ENCODE measurements around the gene RNF222. TPM values are rescaled to one million over a fixed set of nuclear protein-coding genes. Genes with fewer than 3 reads are reported as not detected.
A peak's percentile ranks its signal among the peaks of the same experiment; 100 is the strongest.

RNF222 gene
- total and polyA plus RNA-seq, 2 of the 8 experiments (the other 6 are each of a cell fraction or from before 2014, with no cell fraction given), result not detected

GRCh38 chr17:8377422-8377821 is 20.2 kb downstream of the RNF222 start:
- Histone ChIP-seq H2AFZ (ENCODE audit: low read length) (no peak overlapping the region), H3K36me3 (ENCODE audit: control insufficient read depth in 2 of 4, insufficient read depth in 4 of 4, low read length in 3 of 4) (peaks cover 27 to 56% (median 41%) of the 10 kb centered on the region in 4 experiments), H2AK5ac (ENCODE audit: low read depth, low read length) (no peak overlapping the region), H3K9me3 (ENCODE audit: insufficient read depth in 2 of 2, low read depth in 1 of 2, low read length in 1 of 2) (no peaks in the 10 kb centered on the region; a peak in 1 of 4 replicates), H4K5ac (ENCODE audit: insufficient read length, low read depth, low read length) (no peak overlapping the region), H3K79me2 (ENCODE audit: control insufficient read depth in 1 of 2, insufficient read depth in 2 of 2, low read length in 2 of 2) (peaks cover 11 to 35% of the 10 kb centered on the region in 2 experiments; a peak in 3 of 4 replicates), H3K4ac (replicated peaks; ENCODE audit: insufficient read length, low read depth, low read length) (no peak overlapping the region), H3K23me2 (ENCODE audit: low read depth, low read length) (peaks cover 12% of the 10 kb centered on the region), H3K9ac (replicated peaks in 1 of 4; ENCODE audit: extremely low read depth in 1 of 4, low read depth in 3 of 4, low read length in 3 of 4) (no peak overlapping the region), H3K14ac (ENCODE audit: insufficient read length) (no peak overlapping the region), H4K20me1 (replicated peaks in 1 of 2; ENCODE audit: control insufficient read depth in 1 of 2, insufficient read depth in 2 of 2, low read length in 2 of 2) (peaks cover 10 to 15% of the 10 kb centered on the region in 2 experiments), H3K18ac (ENCODE audit: extremely low read depth, low read length) (no peak overlapping the region), H3K56ac (replicated peaks; ENCODE audit: insufficient read length, low read depth, low read length) (no peak overlapping the region), H4K91ac (replicated peaks; ENCODE audit: insufficient read length, low read length) (no peak overlapping the region), H3K79me1 (ENCODE audit: low read depth, low read length) (0 out of 2 replicates have a peak, but pooled peaks cover 2% of the 10 kb centered on the region), H2BK15ac (ENCODE audit: low read length) (no peak overlapping the region), H3K27me3 (replicated peaks in 1 of 4; ENCODE audit: control insufficient read depth in 3 of 4, extremely low read depth in 1 of 4, insufficient read depth in 3 of 4, low read length in 3 of 4) (no peaks in the 10 kb centered on the region), H2BK120ac (replicated peaks; ENCODE audit: low read depth, low read length) (no peak overlapping the region), H2BK5ac (ENCODE audit: low read depth, low read length) (no peak overlapping the region), H3K23ac (ENCODE audit: insufficient read length) (no peak overlapping the region), H3K27ac (ENCODE audit: low read depth, low read length) (no peak overlapping the region), H2BK12ac (ENCODE audit: low read depth, low read length) (no peak overlapping the region), H4K8ac (ENCODE audit: extremely low read depth, insufficient read depth, low read length) (no peak overlapping the region), H3K4me2 (ENCODE audit: insufficient read depth in 1 of 2, low read depth in 2 of 2, low read length in 2 of 2) (no peak overlapping the region; a peak in 1 of 4 replicates), H3K4me1 (replicated peaks in 1 of 4; ENCODE audit: control insufficient read depth in 3 of 4, insufficient read depth in 4 of 4, low read length in 3 of 4) (peaks cover 0 to 15% (median 3%) of the 10 kb centered on the region in 4 experiments; a peak in 4 of 7 replicates), H2BK20ac (ENCODE audit: low read length) (no peak overlapping the region), H3K4me3 (ENCODE audit: extremely low read depth in 1 of 4, insufficient read depth in 2 of 4, low read depth in 3 of 4, low read length in 4 of 4) (no peak overlapping the region)
- ChIA-PET POLR2A (ENCODE audit: partially characterized antibody) (interaction anchor here (0.6 to 4.3 kb wide), 24 partner anchors 8 to 293 kb away, joined by 3 to 66 read pairs (median 8); partner anchors contain the start of genes ARHGEF15, AURKB, CTC1 and ODF4), CTCF (ENCODE audit: partially characterized antibody) (interaction anchor here (1.1 to 2.0 kb wide), 4 partner anchors 16 to 177 kb away, joined by 3 to 8 read pairs (median 4); no protein-coding TSS in a partner anchor)
- DNase-seq (ENCODE audit: low read depth in 1 of 2, low spot score in 2 of 2) (no peak), FAIRE-seq (no peak)
- WGBS, 2 experiments (ENCODE audit: extremely low coverage in 1 of 2, insufficient coverage in 1 of 2, insufficient read length in 1 of 2, insufficient replicate concordance in 2 of 2, low coverage in 1 of 2, low lambda C conversion rate in 2 of 2, missing lambda C conversion rate in 1 of 2), result 94% methylated on average over 4 of the region's 4 CpGs; no CpG with 5 or more reads in 1 of the 2 experiments
- TF ChIP-seq CHD1 (IDR thresholded peaks at IDR 0.05; ENCODE audit: low read depth, low read length), result no peak
- peak; percentile 22; the same call in 1 of the 2 replicates for TF ChIP-seq SIX5 (IDR thresholded peaks at IDR 0.05; ENCODE audit: low read depth, low read length)
- TF ChIP-seq CBX5 (IDR thresholded peaks at IDR 0.05; ENCODE audit: low read depth, low read length), result no peak
- no peak for TF ChIP-seq TAF1 (IDR thresholded peaks at IDR 0.05; ENCODE audit: low read depth, low read length)
- no peak for TF ChIP-seq HDAC6 (IDR thresholded peaks at IDR 0.05; ENCODE audit: low read depth, low read length)
- TF ChIP-seq POLR2A (IDR thresholded peaks at IDR 0.05; ENCODE audit: control extremely low read depth in 1 of 2, low read depth in 2 of 2, low read length in 2 of 2), result no peak
- no peak for TF ChIP-seq EGR1 (IDR thresholded peaks at IDR 0.05; ENCODE audit: borderline replicate concordance, low read depth, low read length)
- no peak for TF ChIP-seq KDM1A (IDR thresholded peaks at IDR 0.05; ENCODE audit: borderline replicate concordance, low read length)
- peak in 1 of 2 experiments; percentile 84; a peak in 1 of 4 replicates for TF ChIP-seq SIN3A (conservative IDR thresholded peaks at IDR 0.05 in 1 of 2, IDR thresholded peaks at IDR 0.05 in 1 of 2; ENCODE audit: low read depth in 1 of 2, low read length in 2 of 2)
- TF ChIP-seq SP1 (IDR thresholded peaks at IDR 0.05; ENCODE audit: low read depth, low read length), result peak; percentile 59; the same call in 1 of the 2 replicates
- no peak for TF ChIP-seq NRF1 (IDR thresholded peaks at IDR 0.05; ENCODE audit: low read depth, low read length)
- no peak for TF ChIP-seq NANOG (IDR thresholded peaks at IDR 0.05; ENCODE audit: insufficient read depth, low read depth, low read length, poor library complexity, severe bottlenecking)
- TF ChIP-seq E2F6 (IDR thresholded peaks at IDR 0.05), result no peak

Data from H1 (cell line).